HG02759 (cell line): ENCODE data around the gene ST8SIA3.
"Not testable (repeated sequence)": the region's sequence is repeated elsewhere in the genome, so short reads cannot be mapped to it uniquely, and the experiment has no call there.

Source experiments
- ATAC-seq: cut with Tn5 transposase; IDR thresholded peaks from one replicate; pipeline ENCODE4 v1.9.1; 2021; ENCODE audit warnings: mild to moderate bottlenecking, moderate library complexity; ENCODE audit not compliant: unreplicated experiment

ST8SIA3 gene

GRCh38 chr18:57362714-57363113, 10.4 kb downstream of the ST8SIA3 start:
- no peak for ATAC-seq

DNA sequence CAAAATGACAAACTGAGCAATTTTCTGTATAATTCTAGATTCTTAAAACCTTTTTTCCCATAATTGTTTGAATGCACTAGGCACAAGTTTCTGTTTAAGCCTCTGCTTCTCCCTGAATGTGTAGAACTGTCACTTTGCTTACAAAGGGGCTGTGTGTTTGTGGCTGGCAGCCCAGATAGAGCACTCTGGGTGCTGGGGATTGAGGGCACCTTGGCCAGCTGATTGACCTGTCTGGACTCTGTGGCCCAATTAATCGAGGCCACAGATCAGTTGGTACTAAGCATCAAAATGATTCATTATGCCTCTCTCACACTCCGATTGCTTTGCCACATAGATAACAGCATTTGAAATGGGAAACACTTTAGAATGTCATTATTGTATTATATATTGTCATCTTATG, 12.1 kb downstream of the ST8SIA3 start:
- ATAC-seq: no peak

DNA sequence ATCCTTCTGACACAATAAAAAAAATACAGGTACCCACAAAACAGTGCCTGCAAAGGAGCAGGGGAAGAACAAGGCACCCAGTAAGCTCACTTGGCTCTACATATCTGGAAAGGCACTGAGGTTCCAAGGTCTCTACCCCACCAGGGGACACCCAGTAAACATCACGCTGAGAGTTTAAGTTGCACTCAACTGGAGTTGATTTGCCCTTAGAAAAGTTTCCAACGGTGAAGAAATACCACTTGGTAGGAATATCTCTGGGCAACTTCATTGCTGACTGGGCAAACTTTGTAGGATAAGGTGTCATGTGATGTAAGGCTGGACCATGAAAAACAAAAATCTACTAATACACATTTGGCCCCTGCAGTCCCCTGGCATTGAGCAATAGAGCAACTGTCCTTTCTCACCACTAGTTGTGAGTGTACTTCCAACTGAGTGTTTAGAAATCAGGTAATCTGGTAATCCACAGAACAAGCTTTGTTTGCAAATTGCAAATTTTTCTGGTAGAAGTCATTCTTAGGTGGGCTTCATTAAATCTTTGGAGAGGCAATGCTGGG, 14.2 kb downstream of the ST8SIA3 start:
- no peak for ATAC-seq

GRCh38 chr18:57372444-57372843, 20.1 kb downstream of the ST8SIA3 start:
- ATAC-seq: no peak

DNA sequence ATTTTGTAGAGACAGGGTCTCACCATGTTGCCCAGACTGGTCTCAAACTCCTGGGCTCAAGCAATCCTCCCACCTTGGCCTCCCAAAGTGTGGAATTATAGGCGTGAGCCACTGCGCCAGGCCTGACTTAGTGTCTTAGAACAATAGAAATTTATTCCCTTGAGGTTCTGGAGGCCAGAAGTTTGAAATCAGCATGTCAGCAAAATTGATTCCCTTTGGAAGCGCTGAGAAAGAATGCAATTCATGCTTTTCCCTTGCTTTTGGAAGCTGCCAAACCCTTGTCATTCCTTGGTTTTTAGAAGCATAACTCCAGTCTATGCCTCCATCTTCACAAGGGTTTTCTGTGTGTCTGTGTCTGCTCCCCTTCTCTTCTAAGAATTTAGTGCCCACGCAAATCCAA, 20.7 kb downstream of the ST8SIA3 start:
- no peak for ATAC-seq

DNA sequence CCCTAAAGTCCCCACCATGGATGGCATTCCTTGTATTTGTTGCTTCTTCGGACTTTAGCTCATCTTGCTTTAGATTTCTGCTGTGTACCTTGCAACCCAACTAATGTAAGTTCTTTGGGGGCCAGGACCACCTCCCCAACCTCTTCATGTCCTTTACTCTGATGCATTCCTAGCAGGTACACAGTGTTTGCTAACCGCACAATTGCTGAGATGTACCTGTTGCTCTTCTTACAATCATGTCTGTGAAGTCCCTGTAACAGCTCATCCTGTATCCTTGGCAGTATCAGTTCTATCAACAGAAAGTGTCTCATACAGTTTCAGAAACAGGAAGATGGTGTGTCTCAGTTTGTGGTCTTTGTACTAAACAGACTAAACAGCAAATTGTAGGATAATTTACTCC, 24.1 kb downstream of the ST8SIA3 start:
- no peak for ATAC-seq

GRCh38 chr18:57389271-57389670, 36.9 kb downstream of the ST8SIA3 start:
- ATAC-seq: no peak

- no peak for ATAC-seq
Measured at GRCh38 chr18:57390044-57390443, 37.7 kb downstream of the ST8SIA3 start.

DNA sequence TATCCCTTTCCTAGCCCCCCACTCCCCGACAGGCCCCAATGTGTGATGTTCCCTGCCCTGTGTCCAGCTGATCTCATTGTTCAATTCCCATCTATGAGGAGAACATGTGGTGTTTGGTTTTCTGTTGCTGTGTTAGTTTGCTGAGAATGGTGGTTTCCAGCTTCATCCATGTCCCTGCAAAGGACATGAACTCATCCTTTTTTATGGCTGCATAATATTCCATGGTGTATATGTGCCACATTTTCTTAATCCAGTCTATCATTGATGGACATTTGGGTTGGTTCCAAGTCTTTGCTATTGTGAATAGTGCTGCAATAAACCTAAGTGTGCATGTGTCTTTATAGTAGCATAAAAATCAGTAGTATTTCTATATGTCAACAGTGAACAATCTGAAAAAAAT, 42.4 kb downstream of the ST8SIA3 start:
- not testable (repeated sequence) for ATAC-seq

GRCh38 chr18:57396831-57397230, 44.5 kb downstream of the ST8SIA3 start:
- ATAC-seq: not testable (repeated sequence)

GRCh38 chr18:57397440-57398132, 45.2 kb downstream of the ST8SIA3 start:
- no peak for ATAC-seq

GRCh38 chr18:57404345-57404744, 52.0 kb downstream of the ST8SIA3 start:
- ATAC-seq: no peak

DNA sequence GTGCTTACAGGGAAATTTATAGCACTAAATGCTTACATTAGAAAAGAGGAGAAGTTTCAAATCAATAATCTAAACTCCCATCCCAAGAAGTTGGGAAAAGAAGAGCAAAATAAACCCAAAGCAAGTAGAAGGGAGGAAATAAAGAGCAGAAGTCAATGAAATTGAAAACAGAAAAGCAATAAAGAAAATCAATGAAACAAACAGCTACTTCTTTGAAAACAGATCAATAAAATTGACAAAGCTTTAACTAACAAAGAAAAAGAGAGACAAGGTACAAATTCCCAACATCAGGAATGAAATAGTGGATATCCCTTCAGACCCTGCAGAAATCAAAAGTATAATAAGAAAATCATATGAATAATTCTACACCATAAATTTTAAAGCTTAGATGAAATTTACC, 57.3 kb downstream of the ST8SIA3 start:
- no peak for ATAC-seq

- no peak for ATAC-seq
Measured at GRCh38 chr18:57410749-57411148, 58.4 kb downstream of the ST8SIA3 start.

DNA sequence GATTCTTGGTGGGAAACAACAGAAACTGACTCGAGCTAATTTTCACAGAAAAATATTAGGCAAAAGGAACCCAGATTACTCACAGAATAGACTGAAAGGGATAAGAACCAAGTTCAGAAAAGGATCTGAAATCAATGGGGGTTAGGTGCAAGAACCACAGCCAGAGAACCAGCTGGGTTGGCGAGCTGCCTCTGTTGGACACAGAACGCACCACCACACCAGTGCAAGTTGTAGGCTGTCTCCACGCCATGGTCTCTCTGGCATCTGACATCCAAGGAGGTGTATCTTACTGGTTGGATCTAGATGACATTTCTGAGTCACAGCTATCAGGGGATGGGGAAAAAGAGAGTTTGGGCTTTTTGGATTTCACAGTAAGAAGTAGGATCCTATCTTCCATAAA, 64.2 kb downstream of the ST8SIA3 start:
- ATAC-seq: no peak
